Activated naive CD4-positive, alpha-beta T cell treated with anti-CD3 and anti-CD28 coated beads, Interleukin-2, amount 10 ng/mL, durations not matched to agents 7 days and 5 days (primary cell): Measurements from ENCODE around the gene MLF2.
A peak's percentile ranks its signal among the peaks of the same experiment; 100 is the strongest.

Experiments used
- CTCF ChIA-PET: fragments of 350-600 bp; sonication (Branson Sonifier 250); formaldehyde crosslinking; loops from one replicate; lab custom pipeline; 2021; ENCODE audit warnings: antibody characterized with exemption; lab: Charles Lee
- DNase-seq: peaks from one replicate; pipeline ENCODE4 v3.0.0-alpha.2; 2020
- H3K27ac Mint-ChIP-seq: one replicate; pipeline ENCODE4 v1.8.0; 2021; ENCODE audit warnings: mild to moderate bottlenecking, moderate library complexity, mixed read lengths
- H3K27me3 Mint-ChIP-seq: one replicate; pipeline ENCODE4 v1.8.0; 2021; ENCODE audit warnings: mild to moderate bottlenecking, mixed read lengths
- H3K36me3 Mint-ChIP-seq: one replicate; pipeline ENCODE4 v1.8.0; 2021; ENCODE audit warnings: mixed read lengths
- H3K4me1 Mint-ChIP-seq: one replicate; pipeline ENCODE4 v1.8.0; 2021; ENCODE audit warnings: mixed read lengths
- H3K4me3 Mint-ChIP-seq: one replicate; pipeline ENCODE4 v1.8.0; 2021; ENCODE audit warnings: mild to moderate bottlenecking, moderate library complexity, mixed read lengths
- H3K9me3 Mint-ChIP-seq: one replicate; pipeline ENCODE4 v1.8.0; 2021; ENCODE audit warnings: mixed read lengths

Gene MLF2

GRCh38 chr12:6752921-6753771 lies at the start of gene MLF2:
Gene MLF2, minus strand, starts transcription at chr12:6753141. Its CDS starts 807 bp downstream, at chr12:6752334.
- peaks cover 31% of the 10 kb centered on the region for H3K36me3 Mint-ChIP-seq
- CTCF ChIA-PET: interaction anchor here (0.5 to 5.0 kb wide), 31 partner anchors 8 to 317 kb away, joined by 3 to 91 read pairs (median 5); partner anchors contain the start of genes CD4, CDCA3, GPR162 and LAG3
- peaks cover 39% of the 10 kb centered on the region for H3K4me1 Mint-ChIP-seq

GRCh38 chr12:6799147-6799546 lies 46.2 kb upstream of the MLF2 start:
- Mint-ChIP-seq H3K36me3 (peaks cover 60% of the 10 kb centered on the region), H3K4me1 (peaks cover 36% of the 10 kb centered on the region), H3K4me3 (no peak overlapping the region), H3K27me3 (no peaks in the 10 kb centered on the region), H3K9me3 (no peaks in the 10 kb centered on the region), H3K27ac (no peak overlapping the region)
- DNase-seq: no peak
- CTCF ChIA-PET: no interaction called here

More at GRCh38 chr12:6752921-6753771, at the start of gene MLF2:
- Mint-ChIP-seq H3K27me3 (peaks cover 28% of the 10 kb centered on the region), H3K27ac (peak within 1 kb of the TSS; percentile 97), H3K9me3 (no peaks in the 10 kb centered on the region), H3K4me3 (peak within 1 kb of the TSS; percentile 89)
- peak; percentile 99 for DNase-seq

GRCh38 chr12:6796576-6796975 lies 43.6 kb upstream of the MLF2 start:
- CTCF ChIA-PET: interaction anchor here (1.9 kb wide), 1 partner anchor 43 kb away, joined by 10 read pairs; the partner anchor contains the start of gene MLF2
- no peak for DNase-seq
- peaks cover 61% of the 10 kb centered on the region for H3K4me1 Mint-ChIP-seq
- H3K36me3 Mint-ChIP-seq: peaks cover 58% of the 10 kb centered on the region
- H3K4me3 Mint-ChIP-seq: no peak overlapping the region
- no peaks in the 10 kb centered on the region for H3K27me3 Mint-ChIP-seq
- peak overlapping the region; percentile 37 for H3K27ac Mint-ChIP-seq
- no peaks in the 10 kb centered on the region for H3K9me3 Mint-ChIP-seq

- no peak for DNase-seq
- Mint-ChIP-seq H3K27me3 (no peaks in the 10 kb centered on the region), H3K27ac (no peak overlapping the region)
Observed at GRCh38 chr12:6795088-6795487, 42.1 kb upstream of the MLF2 start.

GRCh38 chr12:6792522-6793201 lies 39.7 kb upstream of the MLF2 start:
- Mint-ChIP-seq H3K27me3 (no peaks in the 10 kb centered on the region), H3K36me3 (peaks cover 42% of the 10 kb centered on the region), H3K4me1 (peaks cover 64% of the 10 kb centered on the region), H3K9me3 (no peaks in the 10 kb centered on the region), H3K27ac (peak overlapping the region; percentile 92), H3K4me3 (peak overlapping the region; percentile 84)
- CTCF ChIA-PET: interaction anchor here (0.6 to 5.2 kb wide), 14 partner anchors 9 to 171 kb away, joined by 3 to 36 read pairs (median 4); partner anchors contain the start of genes MLF2, PTMS and ZNF384
- DNase-seq: peak; percentile 78

More at GRCh38 chr12:6795088-6795487, 42.1 kb upstream of the MLF2 start:
- H3K9me3 Mint-ChIP-seq: no peaks in the 10 kb centered on the region
- CTCF ChIA-PET: interaction anchor here (1.9 kb wide), 1 partner anchor 41 kb away, joined by 10 read pairs; the partner anchor contains the start of gene MLF2
- no peak overlapping the region for H3K4me3 Mint-ChIP-seq
- H3K36me3 Mint-ChIP-seq: peaks cover 58% of the 10 kb centered on the region
- H3K4me1 Mint-ChIP-seq: peaks cover 68% of the 10 kb centered on the region

GRCh38 chr12:6791931-6792520 lies 39.1 kb upstream of the MLF2 start:
- CTCF ChIA-PET: interaction anchor here (0.9 to 5.2 kb wide), 11 partner anchors 9 to 103 kb away, joined by 3 to 36 read pairs (median 4); partner anchors contain the start of genes MLF2, PTMS and ZNF384
- H3K27me3 Mint-ChIP-seq: no peaks in the 10 kb centered on the region
- H3K4me3 Mint-ChIP-seq: peak overlapping the region; percentile 84
- no peaks in the 10 kb centered on the region for H3K9me3 Mint-ChIP-seq
- peak overlapping the region; percentile 92 for H3K27ac Mint-ChIP-seq
- H3K4me1 Mint-ChIP-seq: peaks cover 63% of the 10 kb centered on the region
- H3K36me3 Mint-ChIP-seq: peaks cover 36% of the 10 kb centered on the region
- no peak for DNase-seq

GRCh38 chr12:6790496-6791150 lies 37.7 kb upstream of the MLF2 start:
- Mint-ChIP-seq H3K27ac (peak overlapping the region; percentile 92), H3K27me3 (no peaks in the 10 kb centered on the region)

GRCh38 chr12:6788972-6789924 lies 36.3 kb upstream of the MLF2 start, which contains the start of gene CD4:
Gene CD4, plus strand, starts transcription at chr12:6789528. Its CDS starts 10,611 bp downstream, at chr12:6800139.
- H3K27ac Mint-ChIP-seq: peak within 1 kb of the TSS; percentile 92
- H3K4me1 Mint-ChIP-seq: peaks cover 76% of the 10 kb centered on the region
- CTCF ChIA-PET: interaction anchor here (1.3 to 5.2 kb wide), 5 partner anchors 11 to 35 kb away, joined by 3 to 36 read pairs (median 7); partner anchors contain the start of genes MLF2 and PTMS
- peak within 1 kb of the TSS; percentile 84 for H3K4me3 Mint-ChIP-seq
- H3K9me3 Mint-ChIP-seq: no peaks in the 10 kb centered on the region
- peaks cover 17% of the 10 kb centered on the region for H3K36me3 Mint-ChIP-seq
- peak; percentile 89 for DNase-seq
- no peaks in the 10 kb centered on the region for H3K27me3 Mint-ChIP-seq

More at GRCh38 chr12:6790496-6791150, 37.7 kb upstream of the MLF2 start:
- DNase-seq: peak; percentile 71
- peak overlapping the region; percentile 84 for H3K4me3 Mint-ChIP-seq
- no peaks in the 10 kb centered on the region for H3K9me3 Mint-ChIP-seq
- H3K36me3 Mint-ChIP-seq: peaks cover 25% of the 10 kb centered on the region
- peaks cover 69% of the 10 kb centered on the region for H3K4me1 Mint-ChIP-seq
- CTCF ChIA-PET: interaction anchor here (0.9 to 5.2 kb wide), 3 partner anchors 13 to 37 kb away, joined by 3 to 36 read pairs (median 20); partner anchors contain the start of gene MLF2

- H3K4me1 Mint-ChIP-seq: peaks cover 73% of the 10 kb centered on the region
- DNase-seq: no peak
- no peaks in the 10 kb centered on the region for H3K27me3 Mint-ChIP-seq
- no peaks in the 10 kb centered on the region for H3K9me3 Mint-ChIP-seq
- peak overlapping the region; percentile 83 for H3K27ac Mint-ChIP-seq
- H3K36me3 Mint-ChIP-seq: peaks cover 9% of the 10 kb centered on the region
- CTCF ChIA-PET: interaction anchor here (1.0 to 2.5 kb wide), 3 partner anchors 9 to 21 kb away, joined by 4 to 12 read pairs (median 4); partner anchors contain the start of gene PTMS
- H3K4me3 Mint-ChIP-seq: no peak overlapping the region
Observed at GRCh38 chr12:6787309-6787708, 34.4 kb upstream of the MLF2 start.

- Mint-ChIP-seq H3K27ac (peak overlapping the region; percentile 83), H3K4me1 (peaks cover 69% of the 10 kb centered on the region), H3K4me3 (peak overlapping the region; percentile 4), H3K36me3 (peaks cover 2% of the 10 kb centered on the region), H3K9me3 (no peaks in the 10 kb centered on the region), H3K27me3 (no peaks in the 10 kb centered on the region)
- DNase-seq: peak; percentile 41
- CTCF ChIA-PET: interaction anchor here (0.7 to 2.5 kb wide), 4 partner anchors 8 to 20 kb away, joined by 3 to 12 read pairs (median 4); partner anchors contain the start of gene PTMS
Observed at GRCh38 chr12:6786416-6787094, 33.6 kb upstream of the MLF2 start.

- CTCF ChIA-PET: interaction anchor here (2.2 kb wide), 1 partner anchor 10 kb away, joined by 7 read pairs; no protein-coding TSS in a partner anchor
- peaks cover 75% of the 10 kb centered on the region for H3K4me1 Mint-ChIP-seq
- no peak overlapping the region for H3K27ac Mint-ChIP-seq
- H3K27me3 Mint-ChIP-seq: no peaks in the 10 kb centered on the region
- no peaks in the 10 kb centered on the region for H3K9me3 Mint-ChIP-seq
- no peak overlapping the region for H3K4me3 Mint-ChIP-seq
- H3K36me3 Mint-ChIP-seq: peaks cover 1% of the 10 kb centered on the region
- no peak for DNase-seq
Observed at GRCh38 chr12:6784761-6785160, 31.8 kb upstream of the MLF2 start.
